Breast epithelium (tissue), 4 donors: ENCODE results near the gene RPL12. TPM values are rescaled to one million over a fixed set of nuclear protein-coding genes. Genes with fewer than 3 reads are reported as not detected.

Experiments
- DNase-seq, 2 donors: peaks; one replicate each; pipeline ENCODE4 v3.0.0-alpha.2; 2019; ENCODE audit warnings: low spot score in 2 of 2
- H3K27ac ChIP-seq, 2 donors: fragments of 200-600 bp; sonication (generic) in 1 of 2; one replicate each; pipeline ENCODE4 v1.5.1; 2016 to 2019; ENCODE audit warnings: mild to moderate bottlenecking in 1 of 2
- H3K27me3 ChIP-seq, 2 donors: fragments of 200-600 bp; sonication (generic) in 1 of 2; one replicate each; pipeline versions ENCODE4 v1.5.1 to v1.6.0; 2017 to 2019; ENCODE audit warnings: control low read depth in 1 of 2, mild to moderate bottlenecking in 1 of 2
- H3K36me3 ChIP-seq: fragments of 200-600 bp; one replicate; pipeline ENCODE4 v1.5.1; 2019
- H3K4me1 ChIP-seq, 2 donors: fragments of 200-600 bp; sonication (generic); one replicate each; pipeline ENCODE4 v1.5.1; 2016 to 2019; ENCODE audit warnings: control low read depth in 1 of 2
- H3K4me3 ChIP-seq, 3 donors: fragments of 200-600 bp; sonication (generic); 1 replicate in 2 of 3; 2 replicates in 1 of 3; pipeline ENCODE4 v1.5.1; 2016 to 2019; ENCODE audit warnings: mild to moderate bottlenecking in 3 of 3, moderate library complexity in 2 of 3
- H3K9me3 ChIP-seq, 2 donors: fragments of 200-600 bp; sonication (generic) in 1 of 2; one replicate each; pipeline ENCODE4 v1.5.1; 2016 to 2019; ENCODE audit warnings: control low read depth in 1 of 2
- POLR2A ChIP-seq: fragments of 450-650 bp; IDR thresholded peaks from one replicate; pipeline ENCODE4 v1.6.1; 2016; ENCODE audit warnings: antibody characterized with exemption, mild to moderate bottlenecking, moderate library complexity
- POLR2AphosphoS5 ChIP-seq, 3 donors: sonication (generic); formaldehyde crosslinking; IDR thresholded peaks; one replicate each; pipeline ENCODE4 v1.6.1; 2017; ENCODE audit warnings: antibody characterized with exemption in 3 of 3
- intact Hi-C: fragments of 100-400 bp; cut with DNase I; formaldehyde crosslinking; loops from one replicate; pipeline ENCODE4 v1.15.1; 2023; ENCODE audit warnings: low total_unique reads
- total RNA-seq, 3 donors: library from RNA; depleted of rRNA; stranded (reverse); fragments of >200 nt; gene quantifications; one replicate each; pipeline ENCODE4 v1.1.0, GENCODE V29; 2016
- TF ChIP-seq, protein P1 (sequence below), 3 donors: fragments of 450-650 bp; IDR thresholded peaks; one replicate each; pipeline ENCODE4 v1.5.1; 2016 to 2017; ENCODE audit warnings: antibody characterized with exemption in 3 of 3, mild to moderate bottlenecking in 3 of 3, moderate library complexity in 3 of 3

RPL12 gene
- total RNA-seq, 3 donors from 2014 or later, result 2,790 to 3,232 (median 3,032) TPM

DNA sequence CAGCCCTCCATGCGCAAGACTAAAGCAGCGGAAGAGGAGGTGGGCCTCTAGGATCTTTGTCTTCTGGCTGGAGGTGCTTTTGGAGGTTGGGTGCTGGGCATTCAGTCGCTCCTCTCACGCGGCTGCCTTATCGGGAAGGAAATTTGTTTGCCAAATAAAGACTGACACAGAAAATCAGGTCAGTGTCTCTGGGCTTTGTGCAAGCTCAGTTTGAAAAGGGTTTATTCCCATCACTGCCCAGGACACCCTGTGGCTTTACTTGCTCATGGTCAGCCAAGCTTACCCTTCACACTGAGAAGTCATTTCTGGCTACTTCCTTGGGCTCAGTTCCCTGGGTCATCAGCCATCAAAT is 43.7 kb downstream of the RPL12 start:
- intact Hi-C loops, result no loop called here
- H3K9me3 ChIP-seq, result no peaks in the 10 kb centered on the region
- TF ChIP-seq POLR2AphosphoS5 (IDR thresholded peaks at IDR 0.05) (no peak), POLR2A (no peak)
- TF ChIP-seq, protein P1, sequence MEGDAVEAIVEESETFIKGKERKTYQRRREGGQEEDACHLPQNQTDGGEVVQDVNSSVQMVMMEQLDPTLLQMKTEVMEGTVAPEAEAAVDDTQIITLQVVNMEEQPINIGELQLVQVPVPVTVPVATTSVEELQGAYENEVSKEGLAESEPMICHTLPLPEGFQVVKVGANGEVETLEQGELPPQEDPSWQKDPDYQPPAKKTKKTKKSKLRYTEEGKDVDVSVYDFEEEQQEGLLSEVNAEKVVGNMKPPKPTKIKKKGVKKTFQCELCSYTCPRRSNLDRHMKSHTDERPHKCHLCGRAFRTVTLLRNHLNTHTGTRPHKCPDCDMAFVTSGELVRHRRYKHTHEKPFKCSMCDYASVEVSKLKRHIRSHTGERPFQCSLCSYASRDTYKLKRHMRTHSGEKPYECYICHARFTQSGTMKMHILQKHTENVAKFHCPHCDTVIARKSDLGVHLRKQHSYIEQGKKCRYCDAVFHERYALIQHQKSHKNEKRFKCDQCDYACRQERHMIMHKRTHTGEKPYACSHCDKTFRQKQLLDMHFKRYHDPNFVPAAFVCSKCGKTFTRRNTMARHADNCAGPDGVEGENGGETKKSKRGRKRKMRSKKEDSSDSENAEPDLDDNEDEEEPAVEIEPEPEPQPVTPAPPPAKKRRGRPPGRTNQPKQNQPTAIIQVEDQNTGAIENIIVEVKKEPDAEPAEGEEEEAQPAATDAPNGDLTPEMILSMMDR (IDR thresholded peaks at IDR 0.05), result no peak
- H3K36me3 ChIP-seq, result no peaks in the 10 kb centered on the region
- no peaks in the 10 kb centered on the region for H3K27me3 ChIP-seq
- H3K4me1 ChIP-seq, result no peaks in the 10 kb centered on the region
- H3K27ac ChIP-seq, result no peak overlapping the region
- no peak for DNase-seq
- H3K4me3 ChIP-seq, result no peak overlapping the region

DNA sequence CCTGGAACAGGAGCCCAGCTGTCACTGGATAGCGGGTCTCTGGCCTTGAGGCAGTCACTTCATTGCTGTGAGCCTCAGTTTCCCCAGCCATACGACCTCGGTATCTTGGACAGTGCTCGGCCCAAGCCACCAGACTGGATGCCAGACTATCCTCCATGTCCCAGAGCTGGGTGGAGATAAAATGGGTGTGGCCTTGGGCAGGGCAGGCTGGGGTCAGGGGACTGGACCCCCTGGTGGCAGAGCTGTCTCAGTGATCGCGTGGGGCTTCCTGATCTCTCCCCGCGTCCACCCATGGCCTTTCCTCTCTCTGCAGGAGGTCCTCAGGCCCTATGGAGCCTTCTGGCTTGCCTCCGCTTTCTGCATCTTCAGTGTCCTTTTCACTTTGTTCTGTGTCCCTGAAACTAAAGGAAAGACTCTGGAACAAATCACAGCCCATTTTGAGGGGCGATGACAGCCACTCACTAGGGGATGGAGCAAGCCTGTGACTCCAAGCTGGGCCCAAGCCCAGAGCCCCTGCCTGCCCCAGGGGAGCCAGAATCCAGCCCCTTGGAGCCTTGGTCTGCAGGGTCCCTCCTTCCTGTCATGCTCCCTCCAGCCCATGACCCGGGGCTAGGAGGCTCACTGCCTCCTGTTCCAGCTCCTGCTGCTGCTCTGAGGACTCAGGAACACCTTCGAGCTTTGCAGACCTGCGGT is 44.3 kb downstream of the RPL12 start:
- Histone ChIP-seq H3K4me3 (no peak overlapping the region), H3K27ac (no peak overlapping the region), H3K4me1 (no peaks in the 10 kb centered on the region), H3K27me3 (no peaks in the 10 kb centered on the region), H3K9me3 (no peaks in the 10 kb centered on the region), H3K36me3 (no peaks in the 10 kb centered on the region)
- DNase-seq, result no peak
- TF ChIP-seq POLR2AphosphoS5 (IDR thresholded peaks at IDR 0.05), result no peak
- TF ChIP-seq POLR2A, result no peak
- TF ChIP-seq, protein P1 (IDR thresholded peaks at IDR 0.05), result no peak
- intact Hi-C loops, result no loop called here

DNA sequence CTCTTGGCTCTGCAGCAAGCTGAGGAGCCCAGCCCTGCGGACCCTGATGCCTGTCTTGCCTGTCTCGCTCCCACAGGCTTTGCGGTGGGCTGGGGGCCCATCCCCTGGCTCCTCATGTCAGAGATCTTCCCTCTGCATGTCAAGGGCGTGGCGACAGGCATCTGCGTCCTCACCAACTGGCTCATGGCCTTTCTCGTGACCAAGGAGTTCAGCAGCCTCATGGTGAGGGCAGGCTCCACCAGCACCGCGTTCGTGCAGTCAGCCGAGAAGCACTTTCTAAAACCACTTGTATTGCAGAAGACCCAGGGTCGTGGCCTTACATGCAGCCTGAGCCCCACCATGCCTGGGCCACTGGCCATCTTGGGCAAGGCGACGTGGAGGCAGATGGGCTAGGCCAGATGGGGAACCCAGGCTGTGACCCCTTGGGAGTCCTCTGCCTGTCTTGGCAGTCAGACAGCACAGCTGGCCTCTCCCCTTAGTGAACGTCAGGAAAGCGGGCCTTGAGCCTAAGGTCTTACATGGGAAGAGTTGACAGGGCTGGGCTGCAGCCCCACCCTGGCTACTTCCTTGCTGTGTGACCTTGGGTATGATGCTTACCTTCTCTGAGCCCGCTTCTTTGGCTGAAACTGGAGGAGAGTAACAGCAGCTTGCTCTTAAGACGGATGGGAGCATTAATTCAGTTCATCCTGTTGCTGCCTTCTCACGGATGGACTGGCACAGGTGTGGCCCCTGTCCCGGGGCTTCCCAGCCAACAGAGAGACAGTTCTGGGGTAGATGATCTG is 45.7 kb downstream of the RPL12 start:
- Histone ChIP-seq H3K4me1 (no peaks in the 10 kb centered on the region), H3K36me3 (no peaks in the 10 kb centered on the region), H3K27me3 (no peaks in the 10 kb centered on the region), H3K27ac (no peak overlapping the region), H3K4me3 (no peak overlapping the region), H3K9me3 (no peaks in the 10 kb centered on the region)
- TF ChIP-seq, protein P1 (IDR thresholded peaks at IDR 0.05), result no peak
- no peak for TF ChIP-seq POLR2AphosphoS5 (IDR thresholded peaks at IDR 0.05)
- DNase-seq, result no peak
- intact Hi-C loops, result no loop called here

DNA sequence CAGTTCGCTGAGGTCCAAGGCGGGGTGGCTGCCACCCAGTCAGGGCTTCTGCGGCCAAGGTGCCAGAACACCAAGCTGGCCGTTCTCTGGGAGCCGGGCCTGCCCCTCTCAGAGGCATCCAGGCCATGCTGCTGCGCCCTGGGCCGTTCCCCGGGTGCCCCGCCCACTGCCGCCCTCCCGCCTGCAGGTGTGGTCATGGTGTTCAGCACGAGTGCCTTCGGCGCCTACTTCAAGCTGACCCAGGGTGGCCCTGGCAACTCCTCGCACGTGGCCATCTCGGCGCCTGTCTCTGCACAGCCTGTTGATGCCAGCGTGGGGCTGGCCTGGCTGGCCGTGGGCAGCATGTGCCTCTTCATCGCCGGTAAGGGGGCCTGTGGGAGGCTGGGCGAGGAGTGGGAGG is 46.6 kb downstream of the RPL12 start:
- no peak overlapping the region for H3K27ac ChIP-seq

More for the DNA sequence above, 46.6 kb downstream of the RPL12 start:
- TF ChIP-seq, protein P1 (IDR thresholded peaks at IDR 0.05), result no peak
- TF ChIP-seq POLR2AphosphoS5 (IDR thresholded peaks at IDR 0.05) (no peak), POLR2A (no peak)
- no peak for DNase-seq
- H3K4me1 ChIP-seq, result no peaks in the 10 kb centered on the region
- no peaks in the 10 kb centered on the region for H3K9me3 ChIP-seq
- H3K27me3 ChIP-seq, result no peaks in the 10 kb centered on the region
- H3K36me3 ChIP-seq, result no peaks in the 10 kb centered on the region
- intact Hi-C loops, result no loop called here
- H3K4me3 ChIP-seq, result no peak overlapping the region
